ENCODE measurements around the gene MPND.

GRCh38 chr19:4334929-4335570 lies 8.3 kb upstream of the MPND start:
- no peak for TF ChIP-seq CTCF (conservative IDR thresholded peaks at IDR 0.05)
- TF ChIP-seq ZFX (IDR thresholded peaks at IDR 0.05), result no peak
